GM18526 (cell line): ENCODE measurements around the gene RTL3.

Experiments used
- POLR2A ChIP-seq: IDR thresholded peaks from 3 replicates; pipeline ENCODE4 v1.6.1; 2011; ENCODE audit not compliant: insufficient read length; ENCODE audit errors: extremely low read depth

RTL3 gene, protein sequence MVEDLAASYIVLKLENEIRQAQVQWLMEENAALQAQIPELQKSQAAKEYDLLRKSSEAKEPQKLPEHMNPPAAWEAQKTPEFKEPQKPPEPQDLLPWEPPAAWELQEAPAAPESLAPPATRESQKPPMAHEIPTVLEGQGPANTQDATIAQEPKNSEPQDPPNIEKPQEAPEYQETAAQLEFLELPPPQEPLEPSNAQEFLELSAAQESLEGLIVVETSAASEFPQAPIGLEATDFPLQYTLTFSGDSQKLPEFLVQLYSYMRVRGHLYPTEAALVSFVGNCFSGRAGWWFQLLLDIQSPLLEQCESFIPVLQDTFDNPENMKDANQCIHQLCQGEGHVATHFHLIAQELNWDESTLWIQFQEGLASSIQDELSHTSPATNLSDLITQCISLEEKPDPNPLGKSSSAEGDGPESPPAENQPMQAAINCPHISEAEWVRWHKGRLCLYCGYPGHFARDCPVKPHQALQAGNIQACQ

DNA sequence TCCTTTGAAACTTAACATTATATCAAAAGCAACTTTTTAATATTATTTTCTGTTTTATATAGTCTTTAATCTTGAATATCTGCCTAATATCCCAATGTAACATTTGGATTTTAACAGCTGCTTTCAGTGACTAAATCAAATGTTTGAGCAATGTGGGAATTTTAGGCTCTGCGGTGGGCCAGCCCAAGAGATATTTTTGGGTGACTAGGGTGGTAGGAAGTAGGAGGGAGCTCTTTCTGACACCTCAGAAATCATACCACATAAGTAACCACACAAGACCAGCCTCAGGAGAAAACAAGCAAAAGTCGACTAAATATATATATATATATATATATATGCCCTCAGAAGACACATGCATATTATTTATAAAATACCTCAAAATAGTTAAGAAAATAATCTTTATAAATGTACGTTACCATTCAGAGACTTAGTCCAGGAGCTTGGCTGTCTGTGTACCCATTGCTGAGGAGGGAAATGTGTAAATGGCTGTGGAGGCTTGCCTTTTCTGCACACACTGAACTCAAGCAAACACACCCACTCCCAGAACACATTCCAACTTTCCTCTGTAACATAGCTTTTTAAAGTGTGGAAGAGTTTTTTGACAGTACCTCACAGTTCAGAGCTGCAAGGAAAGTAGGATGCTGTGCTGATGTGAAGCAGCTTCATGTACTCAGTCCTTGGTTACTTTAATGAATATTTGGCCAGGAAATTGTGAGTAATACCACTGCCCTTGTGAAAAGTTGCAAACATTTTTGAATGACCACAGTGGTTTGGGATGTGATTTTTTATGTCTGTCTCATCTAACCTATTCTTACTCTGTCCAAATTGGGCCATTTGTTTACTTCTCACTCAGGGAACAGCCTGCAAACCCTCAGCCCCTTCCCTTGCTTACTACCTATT is at the start of gene RTL3:
RTL3 (minus strand) TSS at position 484 of the 900 bp plus-strand sequence. CDS start 908 bp downstream, outside the sequence.
- no peak for TF ChIP-seq POLR2A

DNA sequence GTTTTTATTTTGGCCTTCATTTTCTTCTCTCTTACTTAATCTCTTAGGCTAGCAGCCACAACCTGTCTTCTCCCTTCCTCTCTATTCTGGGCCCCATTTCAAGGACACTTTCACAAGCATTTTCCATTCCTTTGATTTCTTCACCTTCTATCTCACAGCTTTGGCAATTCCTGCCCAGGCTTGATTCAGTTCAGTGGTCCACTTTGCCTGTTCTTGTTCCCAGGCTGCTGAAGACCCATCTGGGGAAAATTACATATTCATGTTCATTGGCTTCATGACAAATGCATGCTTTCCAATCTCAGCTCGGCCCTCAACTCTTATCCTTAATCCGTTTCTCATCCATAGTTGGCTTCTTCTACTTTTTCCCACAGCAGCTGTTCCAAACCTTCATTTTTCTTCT is 49.7 kb upstream of the RTL3 start:
- no peak for TF ChIP-seq POLR2A

DNA sequence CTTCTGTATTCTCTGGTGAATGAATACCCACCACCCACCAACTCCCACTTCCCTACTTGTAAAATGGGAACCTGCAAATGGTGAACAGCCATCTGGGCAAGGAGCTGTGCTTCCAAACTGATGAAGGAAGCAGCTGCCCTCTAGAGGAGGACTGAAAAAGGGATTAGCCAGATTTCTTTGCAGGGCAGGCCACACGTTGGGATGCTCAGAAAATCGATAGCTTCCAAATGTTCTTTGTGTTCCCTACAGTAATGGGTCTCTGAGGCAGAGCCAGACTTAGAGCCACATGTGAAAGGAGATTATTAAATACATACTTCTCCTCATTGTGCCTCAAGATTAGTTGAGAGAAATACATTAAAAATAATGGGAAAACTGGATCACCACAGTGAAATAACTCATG is 49.1 kb upstream of the RTL3 start:
- TF ChIP-seq POLR2A, result no peak

DNA sequence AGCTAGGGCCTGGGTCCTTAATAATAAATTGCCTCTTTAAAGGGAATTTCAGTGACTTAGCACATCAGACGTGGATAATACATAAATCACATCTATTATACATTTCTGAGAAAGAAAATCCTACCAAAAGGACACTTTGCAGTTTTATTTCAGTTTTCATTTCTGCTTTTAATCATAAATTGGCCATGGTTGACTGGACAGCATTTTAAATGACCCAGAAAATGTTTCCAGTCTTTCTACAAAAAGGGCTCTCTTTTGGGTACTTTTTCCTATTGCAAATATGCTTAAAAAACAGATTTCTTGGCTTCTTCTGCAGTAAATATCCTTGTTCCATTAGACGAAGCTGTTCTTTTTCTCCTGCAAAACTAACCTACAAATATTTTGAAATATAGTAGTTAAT is 46.9 kb upstream of the RTL3 start:
- TF ChIP-seq POLR2A, result no peak

DNA sequence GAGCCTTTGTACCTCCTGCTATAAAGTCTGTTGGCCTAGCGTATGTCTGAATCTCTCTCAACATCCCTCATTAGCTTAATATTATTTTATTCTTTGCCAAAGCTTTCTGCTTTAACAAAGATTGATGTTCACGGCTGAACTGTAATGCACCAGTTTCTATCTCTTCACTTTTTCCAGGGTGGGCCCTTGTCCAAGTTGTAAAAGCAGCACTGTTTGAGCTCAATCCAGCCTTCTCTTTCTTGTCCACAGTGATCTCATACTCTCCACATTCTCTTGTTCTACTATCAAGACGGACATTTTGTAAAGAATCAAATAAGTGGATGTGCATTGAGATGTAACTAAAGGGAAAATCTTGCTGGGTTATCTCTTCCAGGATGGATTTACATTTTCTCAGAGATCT is 34.4 kb upstream of the RTL3 start:
- no peak for TF ChIP-seq POLR2A

DNA sequence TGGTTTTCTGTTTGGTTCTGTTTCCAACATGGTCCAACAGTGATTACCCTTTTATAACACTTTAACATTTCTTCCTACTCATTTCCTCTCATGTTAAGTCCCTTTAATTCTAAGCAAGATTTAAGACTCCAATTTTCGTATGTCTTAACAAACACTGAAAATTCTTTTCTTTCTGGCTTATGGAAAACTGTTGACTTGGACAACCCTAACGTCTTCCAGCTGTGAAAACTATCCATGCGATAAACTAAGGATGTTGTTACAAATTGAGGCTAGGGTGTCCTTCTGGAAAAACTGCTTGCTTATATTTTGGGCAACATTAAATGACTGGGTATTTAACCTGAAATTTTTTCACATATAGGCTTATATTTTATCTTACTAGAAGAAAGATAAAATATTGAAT is 33.9 kb upstream of the RTL3 start:
- no peak for TF ChIP-seq POLR2A

DNA sequence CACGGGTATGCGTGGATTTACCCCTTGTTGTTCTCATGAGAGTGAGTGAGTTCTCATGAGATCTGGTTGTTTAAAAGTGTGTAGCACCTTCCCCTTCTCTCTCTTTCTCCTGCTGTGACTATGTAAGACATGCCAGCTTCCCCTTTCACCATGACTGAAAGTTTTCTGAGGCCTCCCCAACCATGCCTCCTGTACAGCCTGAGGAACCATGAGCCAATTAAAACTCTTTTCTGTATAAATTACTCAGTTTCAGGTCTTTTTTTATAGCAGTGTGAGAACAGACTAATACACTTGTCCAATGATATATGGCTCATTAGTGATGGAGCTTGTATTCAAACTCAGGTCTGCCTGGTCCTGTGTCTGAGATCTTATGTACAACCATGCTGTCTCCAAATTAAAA is 28.5 kb upstream of the RTL3 start:
- no peak for TF ChIP-seq POLR2A

DNA sequence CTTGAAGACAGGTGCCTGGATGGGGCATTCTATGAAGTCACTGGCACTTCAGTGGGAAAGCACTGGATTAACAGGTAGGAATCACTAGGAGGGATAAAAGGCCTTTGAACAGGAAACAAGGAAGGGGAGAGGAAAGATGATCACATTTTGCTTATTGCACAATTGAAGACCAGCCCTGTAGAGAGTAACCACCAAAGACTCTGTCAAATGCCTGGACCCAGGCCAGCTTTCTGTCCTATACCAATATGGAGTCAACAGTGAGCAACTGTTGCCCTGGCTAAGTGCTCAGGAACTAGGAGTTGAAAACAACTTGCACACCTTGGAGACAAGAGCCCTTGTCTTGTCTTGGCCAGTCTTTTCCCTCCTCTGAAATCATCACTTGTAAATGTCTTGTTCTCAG is 14.1 kb upstream of the RTL3 start:
- TF ChIP-seq POLR2A, result no peak

DNA sequence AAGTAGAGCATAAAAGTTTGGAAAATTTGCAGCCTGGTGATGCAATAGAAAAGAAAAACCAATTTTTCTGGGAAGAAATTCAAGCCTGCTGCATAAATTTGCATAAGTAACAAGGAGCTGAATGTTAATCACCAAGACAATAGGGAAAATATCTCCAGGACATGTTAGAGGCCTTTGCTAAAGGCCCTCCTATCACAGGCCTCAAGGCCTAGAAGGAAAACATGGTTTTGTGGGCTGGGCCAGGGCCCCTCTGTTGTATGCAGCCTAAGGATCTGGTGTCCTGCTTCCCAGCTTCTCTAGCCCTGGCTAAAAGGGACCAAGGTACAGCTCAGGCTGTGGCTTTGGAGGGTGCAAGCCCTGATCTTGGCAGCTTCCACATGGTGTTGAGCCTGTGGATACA is 6.2 kb upstream of the RTL3 start:
- no peak for TF ChIP-seq POLR2A

DNA sequence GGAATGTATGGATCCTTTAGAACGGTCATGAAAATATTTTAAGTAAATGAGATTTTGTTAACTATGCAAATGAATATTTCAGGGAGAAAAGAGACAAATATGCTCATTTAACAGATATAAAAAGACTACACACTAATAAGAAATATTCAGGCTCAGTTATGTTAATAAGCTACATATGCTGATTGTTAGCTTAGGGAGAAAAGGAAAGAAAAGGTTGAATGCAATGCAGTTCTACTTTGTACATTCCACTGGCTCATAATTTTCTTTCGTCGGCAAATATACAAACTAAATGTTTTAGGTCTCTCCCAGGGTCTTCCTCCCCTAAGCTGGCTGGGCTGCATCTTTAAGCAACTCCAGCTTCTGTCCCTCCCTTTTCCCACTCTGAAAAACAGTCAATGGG is 2.7 kb upstream of the RTL3 start:
- no peak for TF ChIP-seq POLR2A

DNA sequence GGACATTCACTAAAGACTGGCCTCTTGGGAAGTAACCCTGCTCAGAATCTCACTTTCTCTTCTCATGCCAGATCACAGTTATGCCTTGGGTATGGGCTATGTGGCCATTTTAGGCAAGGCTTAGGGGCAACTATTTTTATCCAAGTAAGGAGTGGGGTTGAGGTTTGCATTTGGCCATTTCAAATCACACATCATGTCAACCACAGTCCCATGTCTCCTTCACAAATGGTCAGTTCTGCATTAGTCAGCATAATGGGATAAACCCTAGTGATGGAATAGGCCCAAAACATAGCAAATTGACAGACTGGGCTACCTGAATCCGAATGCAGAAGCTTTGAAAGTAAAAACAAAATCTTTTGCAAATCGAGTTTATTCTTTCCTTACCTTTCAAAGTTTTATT is 827 bp upstream of the RTL3 start:
- no peak for TF ChIP-seq POLR2A

DNA sequence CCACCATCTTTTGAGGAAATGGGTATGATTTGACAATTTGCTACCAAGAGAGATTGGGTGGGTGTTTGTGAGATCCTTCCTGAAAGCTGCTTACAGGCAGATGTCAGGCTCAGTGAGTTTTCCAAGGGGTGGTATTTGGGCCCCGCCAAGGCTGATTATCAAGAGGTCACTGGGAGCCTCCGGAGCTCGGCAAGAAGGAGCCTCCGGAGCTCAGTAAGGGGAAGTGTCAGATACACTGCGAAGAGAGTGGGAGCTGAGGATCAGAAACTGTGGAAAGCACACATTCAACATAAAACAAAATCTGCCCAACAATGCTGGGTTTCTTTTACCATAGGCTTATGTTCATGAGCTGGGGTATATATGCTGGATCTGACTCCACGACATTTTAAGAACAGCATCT is 714 bp downstream of the RTL3 start:
- no peak for TF ChIP-seq POLR2A

DNA sequence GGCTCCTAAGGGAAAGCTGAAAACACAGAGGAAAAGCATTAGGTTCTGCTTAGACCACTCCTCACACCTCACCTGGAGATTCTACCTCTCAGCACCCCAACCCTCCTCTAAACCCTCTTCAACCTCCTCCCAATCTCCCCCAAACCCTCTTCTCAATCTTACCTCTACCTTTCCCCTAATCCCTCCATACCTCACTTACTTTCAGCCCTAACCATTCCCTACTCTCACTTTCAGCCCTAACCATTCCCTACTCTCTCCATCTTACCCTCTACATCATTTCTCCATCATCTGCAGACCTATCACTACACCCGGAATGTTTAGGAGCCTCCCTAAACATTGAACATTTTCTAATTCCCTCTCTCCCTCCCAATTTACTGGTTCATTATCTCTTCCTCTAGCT is 3.5 kb downstream of the RTL3 start:
- no peak for TF ChIP-seq POLR2A

DNA sequence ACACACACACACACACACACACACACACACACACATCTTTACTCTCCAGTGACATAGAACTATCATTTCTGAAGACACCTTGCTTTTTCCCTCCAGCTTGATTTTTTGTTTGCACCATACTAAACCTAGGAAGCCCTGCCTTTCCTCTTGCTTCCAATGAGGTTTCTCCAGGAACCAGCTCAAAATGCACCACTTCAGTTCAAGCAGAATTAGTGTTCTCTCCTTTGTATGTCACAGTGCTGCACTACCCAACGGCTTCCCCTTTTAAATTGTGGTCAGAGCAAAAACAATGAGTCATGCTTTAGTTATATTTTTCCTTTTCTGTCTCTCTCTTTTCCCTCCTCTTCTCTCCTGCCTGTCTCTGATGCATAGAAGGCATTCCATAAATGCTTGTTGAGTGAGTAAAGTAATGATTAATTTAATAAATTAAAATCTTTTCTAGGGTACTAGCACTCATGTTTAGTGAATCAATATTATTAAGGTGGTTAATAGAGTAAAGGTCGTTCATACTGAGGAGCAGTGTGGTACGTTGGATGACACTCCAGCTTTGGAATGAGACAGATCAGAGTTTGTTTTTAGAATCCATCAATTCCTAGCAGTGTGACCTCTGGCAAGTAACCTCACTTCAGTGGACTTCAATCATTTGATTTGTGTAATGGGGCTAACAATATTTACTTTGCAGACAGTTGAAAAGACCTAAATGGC is 5.9 kb downstream of the RTL3 start:
- TF ChIP-seq POLR2A, result no peak

DNA sequence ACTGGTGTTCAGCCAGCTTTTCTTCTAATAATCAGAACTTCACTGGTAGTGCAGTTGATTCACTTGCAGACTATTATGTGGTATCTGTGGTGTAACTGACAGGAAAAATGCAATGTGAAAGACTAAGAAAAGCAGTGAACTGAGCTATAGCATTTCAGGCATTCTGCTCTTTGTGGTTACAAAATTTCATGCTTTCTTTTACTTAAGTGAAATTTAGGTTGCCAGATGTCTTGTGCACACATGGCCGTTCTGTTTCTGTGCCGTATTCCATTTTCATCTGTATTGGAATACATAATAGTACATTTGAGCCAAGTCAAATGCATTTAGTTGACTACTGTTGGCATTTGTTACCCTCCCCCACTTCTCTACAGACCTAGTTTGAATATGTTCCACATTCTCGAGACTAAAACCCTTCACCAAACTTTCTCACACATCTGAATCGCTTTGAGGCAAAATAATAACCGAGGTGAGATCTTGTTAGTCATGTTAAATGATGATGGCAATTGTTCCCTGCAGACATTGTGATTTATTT is 8.2 kb downstream of the RTL3 start:
- TF ChIP-seq POLR2A, result no peak
